HG03342 (cell line): Measurements from ENCODE around the gene TGFBI.
"Not testable (repeated sequence)": the region's sequence is repeated elsewhere in the genome, so short reads cannot be mapped to it uniquely, and the experiment has no call there.

Source experiments
- ATAC-seq: cut with Tn5 transposase; IDR thresholded peaks from one replicate; pipeline ENCODE4 v1.9.1; 2021; ENCODE audit warnings: mild to moderate bottlenecking, moderate library complexity; ENCODE audit not compliant: unreplicated experiment

The TGFBI gene

GRCh38 chr5:136043551-136043950 is 14.8 kb downstream of the TGFBI start:
- no peak for ATAC-seq

DNA sequence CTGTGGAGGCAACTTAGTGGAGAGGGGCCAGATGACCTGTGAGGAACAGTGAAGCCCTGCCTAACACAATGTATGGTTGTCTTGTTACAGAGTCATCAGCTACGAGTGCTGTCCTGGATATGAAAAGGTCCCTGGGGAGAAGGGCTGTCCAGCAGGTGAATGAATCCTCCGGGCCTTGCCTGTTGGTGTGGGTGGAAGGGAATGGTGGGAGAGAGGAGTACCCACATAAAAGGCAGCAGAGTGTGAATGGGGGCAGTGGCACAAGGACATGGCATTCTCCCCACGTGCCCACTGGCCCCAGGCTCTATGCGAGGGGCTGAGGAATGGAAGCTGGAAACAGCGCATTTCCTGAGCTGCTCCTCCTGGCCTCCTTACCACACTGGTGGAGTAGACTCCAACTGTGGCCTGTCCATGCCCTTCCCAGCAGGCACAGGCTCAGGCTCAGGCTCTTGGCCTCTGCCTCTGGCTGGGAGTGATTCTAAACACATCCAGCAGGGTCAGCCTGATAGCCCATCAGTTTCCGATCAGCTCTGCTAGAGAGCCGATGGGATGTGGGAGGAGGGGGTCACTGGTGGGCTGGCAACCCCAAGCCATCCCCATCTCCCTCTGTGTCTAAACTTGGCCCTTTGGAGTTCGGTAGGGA is 15.3 kb downstream of the TGFBI start:
- ATAC-seq: no peak

DNA sequence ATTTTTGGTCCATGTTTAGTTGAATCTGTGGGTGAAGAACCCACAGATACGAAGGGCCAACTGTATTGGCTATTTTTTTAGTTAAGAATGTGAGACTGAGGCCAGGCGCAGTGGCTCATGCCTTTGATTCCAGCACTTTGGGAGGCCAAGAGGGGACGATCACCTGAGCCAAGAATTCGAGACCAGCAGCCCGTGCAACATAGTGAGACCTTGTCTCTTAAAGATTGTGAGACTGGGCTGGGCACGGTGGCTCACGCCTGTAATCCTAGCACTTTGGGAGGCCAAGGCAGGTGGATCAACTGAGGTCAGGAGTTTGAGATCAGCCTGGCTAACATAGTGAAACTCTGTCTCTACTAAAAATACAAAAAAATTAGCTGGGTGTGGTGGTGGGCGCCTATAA is 16.2 kb downstream of the TGFBI start:
- not testable (repeated sequence) for ATAC-seq

- no peak for ATAC-seq
Observed at GRCh38 chr5:136046246-136046645, 17.5 kb downstream of the TGFBI start.

GRCh38 chr5:136047858-136048257 is 19.1 kb downstream of the TGFBI start:
- ATAC-seq: no peak

DNA sequence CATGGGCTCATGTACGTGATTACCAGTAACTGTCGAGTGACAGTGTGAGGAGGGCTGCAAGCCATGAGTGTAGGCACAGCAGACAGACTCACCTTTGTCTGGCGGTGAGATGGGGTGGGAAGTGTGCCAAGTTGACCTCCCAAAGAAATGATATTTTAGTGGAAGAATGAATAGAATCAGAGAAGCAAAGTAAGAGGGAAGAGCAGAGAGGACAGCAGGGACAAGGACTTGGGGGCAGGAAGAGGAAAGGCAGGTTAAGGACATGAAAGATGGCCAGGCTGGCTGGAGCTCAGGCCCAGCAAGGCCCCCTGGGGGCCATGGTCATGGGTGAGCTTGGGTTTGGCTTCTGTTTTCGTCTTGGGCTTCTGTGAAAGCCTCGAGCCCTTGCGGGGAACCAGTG is 20.2 kb downstream of the TGFBI start:
- no peak for ATAC-seq

DNA sequence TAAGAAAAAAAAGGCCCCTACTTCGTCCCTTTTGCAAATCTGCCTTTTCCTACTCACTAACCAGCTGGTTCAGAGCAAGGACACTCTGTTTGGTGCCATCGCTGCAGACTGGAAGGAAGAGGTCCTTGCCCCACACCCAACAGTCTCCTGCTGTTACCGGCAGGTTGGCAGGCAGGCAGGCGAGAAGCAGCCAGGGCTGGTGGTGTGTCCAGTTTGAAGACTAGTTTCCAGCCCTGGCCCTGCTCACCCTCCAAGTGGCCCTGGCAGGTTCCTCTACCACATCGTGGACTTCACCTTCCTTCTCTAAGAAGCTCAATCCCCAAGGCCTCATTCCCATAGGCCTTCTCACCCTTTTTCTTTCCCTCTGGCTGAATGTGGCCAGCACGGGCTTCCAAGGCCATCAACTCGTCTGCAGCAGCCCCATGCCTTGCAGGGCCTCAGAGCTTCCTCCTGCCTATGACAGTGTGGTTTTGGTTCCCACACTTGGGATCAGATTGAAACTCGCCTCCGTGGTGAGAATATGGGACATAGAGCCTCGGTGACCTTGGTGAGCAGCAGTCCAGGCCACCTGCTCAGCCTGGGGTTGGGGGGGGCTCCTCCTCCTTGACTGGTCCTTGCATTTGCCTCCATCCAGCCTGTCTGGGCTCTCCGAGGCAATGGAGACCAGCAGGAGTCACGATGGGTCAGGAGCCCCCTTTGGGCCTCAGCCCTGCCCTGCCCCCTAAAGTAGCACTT is 22.9 kb downstream of the TGFBI start:
- ATAC-seq: no peak

DNA sequence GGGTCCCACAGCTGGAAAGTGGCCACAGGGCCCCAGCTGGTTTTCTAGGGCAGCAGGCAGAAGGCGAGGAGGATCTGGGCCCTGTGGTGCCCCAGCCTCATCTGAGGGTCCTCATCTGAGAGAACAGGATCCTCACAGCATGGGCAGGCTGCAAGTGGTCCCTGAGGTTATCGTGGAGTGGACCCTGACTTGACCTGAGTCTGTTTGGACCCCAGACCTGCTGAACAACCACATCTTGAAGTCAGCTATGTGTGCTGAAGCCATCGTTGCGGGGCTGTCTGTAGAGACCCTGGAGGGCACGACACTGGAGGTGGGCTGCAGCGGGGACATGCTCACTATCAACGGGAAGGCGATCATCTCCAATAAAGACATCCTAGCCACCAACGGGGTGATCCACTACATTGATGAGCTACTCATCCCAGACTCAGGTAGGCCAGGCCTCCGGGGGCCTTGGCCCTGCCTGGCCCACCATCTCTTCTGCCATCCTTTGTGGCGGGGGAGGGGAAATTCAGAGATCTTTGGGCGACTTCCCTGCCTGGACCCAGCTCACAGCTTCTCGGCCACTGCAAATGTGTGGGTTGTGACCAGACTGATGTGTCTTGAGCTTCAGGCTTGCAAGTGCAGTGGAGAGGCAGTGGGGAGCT is 24.0 kb downstream of the TGFBI start:
- no peak for ATAC-seq

DNA sequence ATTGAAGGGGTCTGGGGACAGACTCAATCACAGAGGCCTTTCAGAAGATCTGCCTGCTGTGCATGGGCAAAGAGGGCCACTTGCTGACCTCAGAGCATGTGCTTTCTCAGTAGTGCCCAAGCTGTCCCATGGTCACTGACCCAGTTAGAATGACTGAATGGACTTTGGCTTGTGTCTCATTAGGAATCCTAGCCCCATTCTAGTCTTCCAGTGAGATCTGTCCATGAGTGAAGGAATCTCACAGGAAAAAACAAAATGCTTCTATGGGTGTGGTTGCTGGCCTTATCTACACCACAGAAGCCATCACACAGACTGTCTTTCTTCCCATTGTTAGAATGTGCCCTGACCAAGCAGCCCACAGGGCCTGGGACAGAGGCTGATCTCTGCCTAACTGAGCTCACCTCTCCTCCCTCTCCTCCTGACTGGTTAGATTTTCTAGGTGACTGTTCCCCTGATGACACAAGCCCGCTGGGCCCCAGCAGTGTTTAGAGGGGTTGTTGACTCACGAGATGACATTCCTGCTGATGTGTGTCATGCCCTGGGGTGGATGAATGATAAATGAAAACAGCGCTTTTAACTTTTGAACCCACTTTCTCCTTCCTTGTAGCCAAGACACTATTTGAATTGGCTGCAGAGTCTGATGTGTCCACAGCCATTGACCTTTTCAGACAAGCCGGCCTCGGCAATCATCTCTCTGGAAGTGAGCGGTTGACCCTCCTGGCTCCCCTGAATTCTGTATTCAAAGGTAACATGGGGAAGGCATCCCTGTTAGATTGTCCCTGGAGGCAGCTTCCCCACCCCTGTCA is 24.8 kb downstream of the TGFBI start:
- no peak for ATAC-seq

DNA sequence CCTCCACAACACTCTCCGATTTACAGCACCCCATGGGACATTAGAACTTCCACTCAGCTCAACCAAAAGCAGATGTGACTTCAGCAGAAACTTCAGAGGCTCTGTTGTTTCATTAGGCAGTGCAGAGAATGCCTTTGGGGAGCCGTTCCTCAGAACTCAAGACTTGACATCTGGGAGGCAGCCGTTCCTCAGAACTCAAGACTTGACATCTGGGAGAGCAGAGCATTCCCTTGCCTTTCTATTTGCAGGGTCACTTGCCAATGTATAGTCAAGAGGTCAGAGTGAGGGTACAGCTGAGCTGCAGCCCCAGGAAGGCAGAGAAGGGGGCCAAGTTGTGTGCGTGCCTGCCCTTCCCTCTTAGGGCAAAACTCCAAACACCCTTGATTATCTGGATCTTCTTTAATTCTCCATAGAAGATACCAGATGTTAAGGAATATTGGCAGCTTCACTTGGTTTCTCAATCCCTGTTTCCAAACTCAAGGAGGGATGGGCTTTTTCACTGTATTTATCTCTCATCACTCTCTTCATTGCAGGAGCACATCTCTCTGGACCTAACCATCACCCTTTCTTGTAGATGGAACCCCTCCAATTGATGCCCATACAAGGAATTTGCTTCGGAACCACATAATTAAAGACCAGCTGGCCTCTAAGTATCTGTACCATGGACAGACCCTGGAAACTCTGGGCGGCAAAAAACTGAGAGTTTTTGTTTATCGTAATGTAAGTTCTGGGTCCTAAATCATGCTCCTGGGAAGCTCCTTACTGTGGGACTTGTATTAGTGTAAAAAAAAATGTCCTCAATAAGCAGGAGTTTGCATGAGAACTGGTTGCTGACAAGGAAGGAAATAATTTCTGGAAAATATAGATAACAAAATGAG is 25.6 kb downstream of the TGFBI start:
- ATAC-seq: no peak

DNA sequence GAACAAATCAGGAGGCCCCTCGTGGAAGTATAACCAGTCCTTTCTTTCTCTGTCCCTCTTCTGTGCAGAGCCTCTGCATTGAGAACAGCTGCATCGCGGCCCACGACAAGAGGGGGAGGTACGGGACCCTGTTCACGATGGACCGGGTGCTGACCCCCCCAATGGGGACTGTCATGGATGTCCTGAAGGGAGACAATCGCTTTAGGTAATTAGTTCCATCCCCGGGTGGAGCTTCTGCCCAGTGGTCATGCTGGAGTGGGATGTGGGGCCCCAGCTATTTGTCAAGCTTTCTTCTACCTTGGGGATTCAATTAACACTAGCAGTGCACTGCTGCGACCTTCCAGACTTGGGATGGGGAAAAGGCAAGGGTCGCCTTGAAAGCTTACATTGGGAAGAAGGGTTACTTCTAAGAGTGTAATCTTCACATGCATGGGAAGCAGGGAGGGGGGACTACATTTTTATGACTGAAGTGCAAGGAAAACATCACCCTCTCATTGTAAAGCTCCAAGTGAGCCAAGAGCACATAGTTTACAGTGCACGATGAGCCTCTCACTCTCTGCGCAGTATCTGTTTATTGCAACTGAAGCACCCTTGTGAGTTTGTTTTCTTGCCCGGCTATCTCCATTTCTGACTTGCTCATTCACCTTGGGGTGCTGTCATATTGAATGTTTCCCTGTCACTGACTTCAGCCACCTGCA is 27.0 kb downstream of the TGFBI start:
- no peak for ATAC-seq

- ATAC-seq: no peak
Observed at GRCh38 chr5:136056336-136056735, 27.5 kb downstream of the TGFBI start.

DNA sequence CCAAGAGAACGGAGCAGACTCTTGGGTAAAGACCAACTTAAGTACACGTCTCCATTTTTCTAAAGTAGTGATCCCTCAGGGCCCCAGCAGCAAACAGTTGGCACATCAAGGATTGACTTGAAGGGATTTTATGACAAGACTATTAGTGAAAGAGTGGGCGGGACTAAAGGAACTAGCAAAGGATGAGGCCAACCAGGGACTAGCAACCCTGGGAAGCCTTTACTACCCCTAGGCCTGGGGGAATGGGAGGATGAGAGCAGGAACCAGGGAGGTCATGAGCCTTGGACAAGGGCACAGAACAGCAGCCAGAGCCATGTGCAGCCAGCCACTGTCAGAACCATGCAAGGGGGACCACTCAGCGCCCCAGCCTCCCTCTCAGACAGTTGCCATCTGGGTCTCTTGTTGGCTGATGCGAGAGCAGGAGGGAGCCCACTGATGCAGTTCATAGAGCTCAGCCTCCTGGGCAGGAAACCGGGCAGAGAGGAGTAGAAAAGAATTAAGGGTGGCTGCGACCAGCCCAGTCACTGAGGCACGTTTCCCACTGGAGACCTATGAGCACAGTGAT is 28.1 kb downstream of the TGFBI start:
- no peak for ATAC-seq

- ATAC-seq: no peak
Observed at GRCh38 chr5:136057401-136058038, 28.7 kb downstream of the TGFBI start.

DNA sequence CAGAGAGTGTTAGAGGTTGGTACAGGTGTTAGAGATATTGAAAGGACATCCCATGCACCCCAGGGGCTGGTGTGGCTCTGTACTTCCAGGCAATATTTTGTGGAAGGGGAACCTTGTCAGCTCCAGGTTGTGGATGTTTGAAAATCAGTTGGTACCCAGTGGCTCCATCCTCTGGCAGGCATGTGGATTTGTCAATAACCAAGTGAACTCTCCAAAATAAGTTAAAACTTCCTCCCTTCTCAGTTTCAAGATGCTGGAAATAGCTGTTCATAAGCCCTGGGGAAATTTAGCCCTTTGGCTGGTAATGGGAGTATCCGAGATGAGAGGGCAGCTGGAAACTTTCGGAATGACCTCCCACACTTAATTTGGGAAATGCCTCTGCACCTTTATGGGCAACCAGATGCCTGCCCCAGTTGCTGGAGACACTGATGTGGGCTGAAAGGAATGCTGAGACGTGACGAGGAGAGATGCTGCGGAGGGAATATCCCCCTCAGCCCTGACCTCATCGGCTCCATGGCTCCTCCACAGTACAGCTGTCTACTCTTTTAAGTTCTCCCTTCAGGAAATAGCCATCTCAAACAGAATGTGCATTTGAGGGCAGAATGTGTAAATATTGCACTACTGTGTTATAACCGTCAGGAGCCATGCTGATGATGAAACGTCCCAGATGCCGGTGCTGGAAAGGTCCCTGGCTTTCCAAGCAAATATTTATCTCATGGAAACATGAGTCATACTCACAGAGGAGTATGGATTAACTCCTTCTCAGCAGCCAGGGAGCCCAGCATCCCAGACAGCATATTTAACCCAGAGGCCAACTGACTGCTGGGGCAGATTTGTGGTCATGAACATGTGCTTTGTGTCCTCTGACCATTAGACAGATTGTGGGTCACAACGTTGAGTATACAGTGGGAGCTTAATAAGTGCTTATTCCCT is 29.5 kb downstream of the TGFBI start:
- ATAC-seq: no peak

GRCh38 chr5:136058972-136059354 is 30.2 kb downstream of the TGFBI start:
- ATAC-seq: no peak

DNA sequence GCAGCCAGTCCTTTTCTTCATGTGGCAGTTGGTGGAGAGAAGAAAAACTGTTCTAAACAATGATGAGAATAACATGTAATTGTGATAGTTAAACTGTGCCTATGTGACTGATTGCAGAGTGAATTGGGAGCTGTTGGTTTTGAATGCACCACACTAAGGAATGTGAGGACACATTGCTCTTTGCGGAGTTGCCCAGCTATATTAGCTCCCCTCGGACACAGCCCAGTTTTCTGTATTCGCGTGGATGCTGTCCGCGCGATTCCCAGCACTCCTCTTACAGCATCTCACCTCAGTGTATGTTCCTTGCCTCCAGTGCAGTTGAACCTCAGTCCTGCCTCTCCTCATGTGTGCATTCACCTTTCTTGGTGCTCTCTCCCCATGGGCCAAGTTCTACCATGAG is 32.2 kb downstream of the TGFBI start:
- ATAC-seq: no peak
